Smooth muscle cell (in vitro differentiated cells): Measurements from ENCODE around the gene MAP2K1. TPM values are rescaled to one million over a fixed set of nuclear protein-coding genes. Genes with fewer than 3 reads are reported as not detected.
"Not testable (repeated sequence)": the region's sequence is repeated elsewhere in the genome, so short reads cannot be mapped to it uniquely, and the experiment has no call there.

Experiments used
- DNase-seq: peaks from one replicate; lab custom pipeline; 2025; ENCODE audit not compliant: unreplicated experiment; lab: John Stamatoyannopoulos, UW
- H2AFZ ChIP-seq: fragments of 200-600 bp; sonication (generic); 2 replicates; pipeline ENCODE4 v1.6.0; 2016; ENCODE audit warnings: antibody characterized with exemption, low read depth, mild to moderate bottlenecking
- H3F3A ChIP-seq: fragments of 200-600 bp; sonication (generic); 2 replicates; pipeline ENCODE4 v1.6.0; 2017; ENCODE audit warnings: antibody characterized with exemption, low read depth
- H3K27ac ChIP-seq: fragments of 200-600 bp; sonication (generic); 2 replicates; pipeline ENCODE4 v1.5.1; 2016; ENCODE audit warnings: low read depth, mild to moderate bottlenecking
- H3K27me3 ChIP-seq: fragments of 200-600 bp; sonication (generic); 2 replicates; pipeline ENCODE4 v1.6.1; 2016; ENCODE audit warnings: low read depth, mild to moderate bottlenecking
- H3K36me3 ChIP-seq: fragments of 200-600 bp; sonication (generic); 2 replicates; pipeline ENCODE4 v1.5.1; 2016; ENCODE audit warnings: low read depth
- H3K4me1 ChIP-seq: fragments of 200-600 bp; sonication (generic); 2 replicates; pipeline ENCODE4 v1.5.1; 2016; ENCODE audit warnings: low read depth
- H3K4me2 ChIP-seq: fragments of 200-600 bp; sonication (generic); 2 replicates; pipeline ENCODE4 v1.6.0; 2016; ENCODE audit warnings: mild to moderate bottlenecking
- H3K4me3 ChIP-seq: fragments of 200-600 bp; sonication (generic); 2 replicates; pipeline ENCODE4 v1.5.1; 2016; ENCODE audit warnings: mild to moderate bottlenecking
- H3K79me2 ChIP-seq: fragments of 200-600 bp; sonication (generic); 2 replicates; pipeline ENCODE4 v1.6.0; 2016; ENCODE audit warnings: low read depth, mild to moderate bottlenecking
- H3K9ac ChIP-seq: fragments of 200-600 bp; sonication (generic); 2 replicates; pipeline ENCODE4 v1.6.0; 2016; ENCODE audit warnings: low read depth
- H3K9me3 ChIP-seq: fragments of 200-600 bp; sonication (generic); replicated peaks from 2 replicates; pipeline ENCODE4 v1.5.1; 2016; ENCODE audit warnings: low read depth
- H4K20me1 ChIP-seq: fragments of 200-600 bp; sonication (generic); 2 replicates; pipeline ENCODE4 v1.6.0; 2016; ENCODE audit warnings: low read depth
- CTCF ChIP-seq: fragments of 200-600 bp; sonication (generic); IDR thresholded peaks from 2 replicates; pipeline ENCODE4 v1.5.1; 2017; ENCODE audit warnings: borderline replicate concordance, mild to moderate bottlenecking, antibody characterized with exemption; ENCODE audit not compliant: insufficient read depth, poor library complexity, severe bottlenecking
- WGBS: methylation state at CpG from one replicate; pipeline ENCODE4 v1.1.7; 2016; ENCODE audit warnings: low lambda C conversion rate; 5-methylcytosine and 5-hydroxymethylcytosine counted together
- polyA plus RNA-seq: library from polyadenylated mRNA; unstranded; fragments of >200 nt; fragmentation: Nextera tagmentation; extraction: Ambion mirVana; gene quantifications from 2 replicates; pipeline ENCODE4 v1.2.1, GENCODE V29; 2016
- total RNA-seq: library from RNA; depleted of rRNA; stranded (reverse); fragments of >200 nt; gene quantifications from 2 replicates; pipeline ENCODE4 v1.2.3, GENCODE V29; 2014

Gene MAP2K1
- total and polyA plus RNA-seq, 2 experiments from 2014 or later, result 50.4 to 62.9 TPM

GRCh38 chr15:66454143-66454542 is 67.4 kb downstream of the MAP2K1 start:
- peaks cover 4% of the 10 kb centered on the region for H3K36me3 ChIP-seq
- no peaks in the 10 kb centered on the region for H3K9me3 ChIP-seq
- no peaks in the 10 kb centered on the region for H3K4me1 ChIP-seq
- 98% methylated on average over 2 of the region's 2 CpGs for WGBS
- TF ChIP-seq CTCF, result no peak
- H2AFZ ChIP-seq, result no peak overlapping the region
- H3K79me2 ChIP-seq, result no peaks in the 10 kb centered on the region
- H3K4me3 ChIP-seq, result no peak overlapping the region
- H3K9ac ChIP-seq, result no peak overlapping the region
- no peak overlapping the region for H3K27ac ChIP-seq
- no peaks in the 10 kb centered on the region for H3F3A ChIP-seq
- DNase-seq, result no peak
- no peak overlapping the region for H3K4me2 ChIP-seq
- no peaks in the 10 kb centered on the region for H3K27me3 ChIP-seq
- H4K20me1 ChIP-seq, result peaks cover 4% of the 10 kb centered on the region

GRCh38 chr15:66456211-66456610 is 69.5 kb downstream of the MAP2K1 start:
- no peaks in the 10 kb centered on the region for H3K27me3 ChIP-seq
- H3K4me3 ChIP-seq, result no peak overlapping the region
- WGBS, result 98% methylated on average over 3 of the region's 3 CpGs
- H3F3A ChIP-seq, result no peaks in the 10 kb centered on the region
- peaks cover 4% of the 10 kb centered on the region for H4K20me1 ChIP-seq
- no peak overlapping the region for H2AFZ ChIP-seq
- H3K27ac ChIP-seq, result no peak overlapping the region
- TF ChIP-seq CTCF, result no peak
- H3K9ac ChIP-seq, result no peak overlapping the region
- no peaks in the 10 kb centered on the region for H3K4me1 ChIP-seq
- no peak overlapping the region for H3K4me2 ChIP-seq
- H3K9me3 ChIP-seq, result no peaks in the 10 kb centered on the region
- DNase-seq, result no peak
- no peaks in the 10 kb centered on the region for H3K79me2 ChIP-seq
- H3K36me3 ChIP-seq, result no peaks in the 10 kb centered on the region

- no peak overlapping the region for H2AFZ ChIP-seq
- H3K27me3 ChIP-seq, result no peaks in the 10 kb centered on the region
- H3F3A ChIP-seq, result no peaks in the 10 kb centered on the region
- no peak overlapping the region for H3K4me3 ChIP-seq
- no peak for TF ChIP-seq CTCF
- 81% methylated on average over 3 of the region's 3 CpGs for WGBS
- no peaks in the 10 kb centered on the region for H3K79me2 ChIP-seq
- H3K9me3 ChIP-seq, result no peaks in the 10 kb centered on the region
- no peak overlapping the region for H3K4me2 ChIP-seq
- H4K20me1 ChIP-seq, result no peaks in the 10 kb centered on the region
- DNase-seq, result no peak
- peak overlapping the region; percentile 22 for H3K9ac ChIP-seq
- no peaks in the 10 kb centered on the region for H3K4me1 ChIP-seq
- H3K27ac ChIP-seq, result peak overlapping the region; percentile 87
- H3K36me3 ChIP-seq, result no peaks in the 10 kb centered on the region
Observed at GRCh38 chr15:66459818-66460615, 73.3 kb downstream of the MAP2K1 start.

- H3K4me3 ChIP-seq, H3K9ac ChIP-seq, DNase-seq, H3F3A ChIP-seq, H4K20me1 ChIP-seq, H3K4me2 ChIP-seq, H3K79me2 ChIP-seq, H3K27me3 ChIP-seq, H2AFZ ChIP-seq, H3K27ac ChIP-seq, H3K9me3 ChIP-seq, H3K36me3 ChIP-seq, H3K4me1 ChIP-seq: not testable (repeated sequence)
- 93% methylated on average over 6 of the region's 6 CpGs for WGBS
Observed at GRCh38 chr15:66461294-66461693, 74.6 kb downstream of the MAP2K1 start.
